ENCODE measurements around the gene ANKRD40.

The ANKRD40 gene

DNA sequence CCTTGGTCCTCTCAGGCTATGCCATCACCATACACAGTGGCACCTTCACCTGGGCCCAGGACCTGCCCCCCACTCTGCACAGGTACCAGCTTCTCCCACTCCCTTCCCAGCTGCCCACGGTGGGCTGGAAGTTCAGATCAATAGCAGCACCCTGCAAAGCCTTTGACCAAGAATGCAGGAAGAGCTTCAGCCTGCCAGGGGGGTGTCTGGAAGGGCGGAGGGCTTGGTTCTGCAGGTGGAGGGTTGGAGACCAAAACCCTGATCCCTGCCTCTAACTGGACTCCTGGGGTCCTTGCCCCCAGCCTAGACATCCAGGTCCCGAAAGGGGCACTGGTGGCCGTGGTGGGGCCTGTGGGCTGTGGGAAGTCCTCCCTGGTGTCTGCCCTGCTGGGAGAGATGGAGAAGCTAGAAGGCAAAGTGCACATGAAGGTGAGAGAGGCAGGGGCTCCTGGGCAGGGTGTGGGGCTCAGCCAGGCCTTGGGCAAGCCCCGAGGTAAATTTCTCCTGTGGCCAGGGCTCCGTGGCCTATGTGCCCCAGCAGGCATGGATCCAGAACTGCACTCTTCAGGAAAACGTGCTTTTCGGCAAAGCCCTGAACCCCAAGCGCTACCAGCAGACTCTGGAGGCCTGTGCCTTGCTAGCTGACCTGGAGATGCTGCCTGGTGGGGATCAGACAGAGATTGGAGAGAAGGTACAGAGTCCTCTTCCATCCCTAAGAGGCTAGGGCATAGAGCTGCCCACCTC lies 38.7 kb downstream of the ANKRD40 start:
- no peak for DNase-seq (ENCODE audit: low spot score)

- DNase-seq (ENCODE audit: low spot score) = no peak
Measured at GRCh38 chr17:50668025-50668837, 39.5 kb downstream of the ANKRD40 start.

- no peak for DNase-seq (ENCODE audit: low spot score)
Measured at GRCh38 chr17:50667259-50668024, 40.3 kb downstream of the ANKRD40 start.

DNA sequence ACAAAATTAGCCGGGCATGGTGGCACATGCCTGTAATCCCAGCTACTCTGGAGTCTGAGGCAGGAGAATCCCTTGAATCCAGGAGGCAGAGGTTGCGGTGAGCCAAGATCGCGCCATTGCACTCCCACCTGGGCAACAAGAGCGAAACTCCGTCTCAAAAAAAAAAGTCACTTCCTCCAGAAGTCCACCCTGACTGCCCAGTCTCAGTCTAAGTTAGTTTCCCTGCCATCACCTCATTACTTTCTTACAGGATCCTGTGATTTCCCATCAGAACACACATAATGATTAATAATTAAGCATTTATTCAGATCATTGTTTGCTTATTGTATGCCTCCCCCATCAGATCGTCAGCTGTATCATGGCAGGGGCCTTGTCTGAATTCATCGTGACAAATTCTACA lies 41.4 kb downstream of the ANKRD40 start:
- no peak for DNase-seq (ENCODE audit: low spot score)

- no peak for DNase-seq (ENCODE audit: low spot score)
Measured at GRCh38 chr17:50665838-50666237, 41.9 kb downstream of the ANKRD40 start.

DNA sequence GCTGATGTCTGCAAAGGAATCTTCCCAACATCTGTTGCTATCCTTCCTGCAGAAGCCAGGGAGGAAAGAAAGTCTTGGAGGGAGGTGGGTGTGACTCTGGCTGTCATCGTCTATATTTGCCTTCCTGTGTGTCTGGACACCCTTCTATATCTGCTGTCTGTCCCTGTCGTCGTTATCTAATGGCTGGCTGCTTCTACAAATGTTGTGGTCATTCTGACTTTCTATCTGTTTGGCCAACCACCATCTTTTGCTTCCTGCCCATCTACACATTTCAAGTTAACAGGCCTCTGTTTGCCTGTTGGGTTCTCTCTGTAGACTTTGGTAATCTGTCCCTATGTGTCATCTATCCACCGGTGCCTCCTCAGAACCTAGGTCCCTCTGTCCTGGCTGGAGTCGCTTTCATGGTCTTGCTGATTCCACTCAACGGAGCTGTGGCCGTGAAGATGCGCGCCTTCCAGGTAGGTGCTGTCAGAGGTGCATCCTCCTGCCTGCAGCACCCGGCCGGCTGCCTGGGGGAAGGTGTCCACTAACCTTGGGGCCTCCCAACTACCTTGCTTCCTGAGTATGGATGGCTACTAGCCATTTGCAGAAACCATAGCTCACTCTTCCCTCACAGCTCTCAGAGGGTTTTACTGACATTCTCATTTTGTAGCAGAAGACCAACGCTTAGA lies 42.8 kb downstream of the ANKRD40 start:
- DNase-seq (ENCODE audit: low spot score) = no peak

DNA sequence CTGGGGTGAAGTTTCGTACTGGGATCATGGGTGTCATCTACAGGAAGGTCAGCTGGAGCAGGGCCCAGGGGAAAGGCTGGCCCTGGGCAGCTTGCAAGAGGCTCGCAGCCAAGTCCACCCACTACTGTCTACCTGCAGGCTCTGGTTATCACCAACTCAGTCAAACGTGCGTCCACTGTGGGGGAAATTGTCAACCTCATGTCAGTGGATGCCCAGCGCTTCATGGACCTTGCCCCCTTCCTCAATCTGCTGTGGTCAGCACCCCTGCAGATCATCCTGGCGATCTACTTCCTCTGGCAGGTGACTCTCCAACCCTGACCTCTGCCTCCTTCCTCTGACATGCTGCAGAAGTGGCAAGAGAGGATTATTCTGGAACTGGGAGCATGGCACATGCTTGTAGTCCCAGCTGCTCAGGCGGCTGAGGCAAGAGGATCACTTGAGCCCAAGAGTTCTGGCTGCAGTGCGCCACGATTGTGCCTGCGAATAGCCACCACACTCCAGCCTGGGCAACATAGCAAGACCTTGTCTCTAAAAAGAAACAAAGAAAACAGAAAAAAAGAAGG lies 43.8 kb downstream of the ANKRD40 start:
- no peak for DNase-seq (ENCODE audit: low spot score)

- DNase-seq (ENCODE audit: low spot score) = no peak
Measured at GRCh38 chr17:50662632-50663225, 45.0 kb downstream of the ANKRD40 start.

DNA sequence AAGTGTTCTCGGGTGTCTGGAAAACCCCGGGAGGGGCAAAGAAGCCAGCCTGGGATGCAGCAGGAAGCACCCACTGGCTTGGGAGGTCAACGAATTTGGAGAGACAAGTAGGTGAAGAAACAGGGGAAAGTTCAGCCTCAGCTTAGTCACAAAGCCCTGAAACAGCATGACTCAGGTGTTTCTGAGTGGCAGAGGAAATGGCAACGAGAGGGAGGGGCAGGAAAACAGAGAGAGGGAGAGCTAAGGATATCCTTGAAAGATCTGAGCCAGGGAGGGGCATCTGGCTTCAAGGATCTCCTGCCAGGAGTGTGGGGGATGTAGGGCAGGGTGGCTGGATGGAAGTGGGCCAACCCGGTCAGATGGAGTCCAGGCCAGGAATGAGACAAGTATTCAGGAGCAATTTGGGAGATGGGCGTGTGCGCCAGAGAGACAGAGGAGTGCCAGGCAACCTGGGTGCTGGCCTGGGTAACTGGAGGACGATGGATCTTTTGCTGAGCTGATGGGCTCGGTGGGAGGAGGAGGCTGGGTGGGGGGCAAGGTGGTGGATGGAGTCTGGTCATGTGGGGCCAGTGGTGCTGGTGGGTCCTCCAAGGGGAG lies 45.8 kb downstream of the ANKRD40 start:
- peak; percentile 91 for DNase-seq (ENCODE audit: low spot score)

- no peak for DNase-seq (ENCODE audit: low spot score)
Measured at GRCh38 chr17:50661348-50661747, 46.4 kb downstream of the ANKRD40 start.

- DNase-seq (ENCODE audit: low spot score) = no peak
Measured at GRCh38 chr17:50660887-50661345, 46.8 kb downstream of the ANKRD40 start.

- no peak for DNase-seq (ENCODE audit: low spot score)
Measured at GRCh38 chr17:50660042-50660886, 47.5 kb downstream of the ANKRD40 start.

DNA sequence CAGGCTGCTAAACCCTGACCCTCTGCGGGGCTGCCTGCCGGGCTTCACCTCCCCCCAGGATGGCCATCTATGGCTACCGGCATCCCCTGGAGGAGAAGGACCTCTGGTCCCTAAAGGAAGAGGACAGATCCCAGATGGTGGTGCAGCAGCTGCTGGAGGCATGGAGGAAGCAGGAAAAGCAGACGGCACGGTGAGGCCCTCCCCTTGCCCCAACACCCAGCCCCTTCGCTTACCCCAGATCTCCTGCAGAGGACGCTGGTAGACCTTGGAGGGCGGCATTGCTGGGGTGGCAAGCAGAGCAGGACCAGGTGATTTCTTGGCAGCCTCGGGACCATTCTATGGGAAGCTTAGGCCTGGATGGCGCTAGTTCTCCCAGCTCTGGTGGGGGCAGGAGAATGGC lies 48.5 kb downstream of the ANKRD40 start:
- no peak for DNase-seq (ENCODE audit: low spot score)

GRCh38 chr17:50658616-50659015 lies 49.1 kb downstream of the ANKRD40 start:
- DNase-seq (ENCODE audit: low spot score) = no peak

DNA sequence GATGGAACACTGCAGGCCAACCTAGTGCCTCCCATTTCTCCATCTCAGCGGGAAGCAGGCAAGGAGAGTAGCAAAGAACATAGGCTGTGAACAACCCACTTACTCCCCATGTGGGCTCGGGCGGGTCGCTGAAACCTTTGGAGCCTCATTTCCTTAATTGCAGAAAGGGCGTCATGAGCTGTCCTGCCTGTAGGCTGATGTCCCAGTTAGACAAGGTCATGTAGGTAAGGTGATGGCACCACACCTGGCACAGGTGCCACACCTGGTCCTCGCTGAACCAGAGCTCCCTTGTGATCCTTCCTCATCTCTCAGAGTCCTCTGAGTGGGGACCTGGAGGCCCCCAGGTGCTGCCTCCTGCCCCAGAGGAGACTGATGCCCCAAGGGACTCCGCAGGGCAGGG lies 50.1 kb downstream of the ANKRD40 start:
- no peak for DNase-seq (ENCODE audit: low spot score)

- DNase-seq (ENCODE audit: low spot score) = no peak
Measured at GRCh38 chr17:50657054-50657453, 50.7 kb downstream of the ANKRD40 start.

DNA sequence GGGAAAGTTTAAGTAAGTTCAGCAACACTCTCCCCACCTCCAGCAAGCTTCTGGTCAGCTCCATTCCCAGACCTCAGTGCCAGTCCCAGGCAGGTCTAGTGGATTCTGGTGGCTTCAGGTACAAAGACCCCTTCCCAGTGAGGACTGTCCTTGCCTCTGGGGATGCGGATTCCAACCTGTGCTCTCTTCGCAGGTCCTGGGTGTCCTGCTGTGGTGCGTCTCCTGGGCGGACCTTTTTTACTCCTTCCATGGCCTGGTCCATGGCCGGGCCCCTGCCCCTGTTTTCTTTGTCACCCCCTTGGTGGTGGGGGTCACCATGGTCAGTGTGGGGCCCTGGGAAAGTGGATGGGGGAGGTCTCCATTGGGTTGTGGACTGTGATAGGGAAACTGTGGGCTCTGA lies 51.2 kb downstream of the ANKRD40 start:
- no peak for DNase-seq (ENCODE audit: low spot score)

- DNase-seq (ENCODE audit: low spot score) = no peak
Measured at GRCh38 chr17:50653738-50654137, 54.0 kb downstream of the ANKRD40 start.

- no peak for DNase-seq (ENCODE audit: low spot score)
Measured at GRCh38 chr17:50651661-50652060, 56.1 kb downstream of the ANKRD40 start.

Measured in SW480 (cell line).